GM19372 (cell line): ENCODE measurements around the gene AOC1.

ENCODE experiments used
- ATAC-seq: cut with Tn5 transposase; IDR thresholded peaks from one replicate; pipeline ENCODE4 v1.9.1; 2021; ENCODE audit warnings: mild to moderate bottlenecking, low read depth, moderate library complexity; ENCODE audit not compliant: unreplicated experiment

AOC1 gene

GRCh38 chr7:150830937-150831336 is 21.4 kb upstream of the AOC1 start:
- ATAC-seq = no peak

DNA sequence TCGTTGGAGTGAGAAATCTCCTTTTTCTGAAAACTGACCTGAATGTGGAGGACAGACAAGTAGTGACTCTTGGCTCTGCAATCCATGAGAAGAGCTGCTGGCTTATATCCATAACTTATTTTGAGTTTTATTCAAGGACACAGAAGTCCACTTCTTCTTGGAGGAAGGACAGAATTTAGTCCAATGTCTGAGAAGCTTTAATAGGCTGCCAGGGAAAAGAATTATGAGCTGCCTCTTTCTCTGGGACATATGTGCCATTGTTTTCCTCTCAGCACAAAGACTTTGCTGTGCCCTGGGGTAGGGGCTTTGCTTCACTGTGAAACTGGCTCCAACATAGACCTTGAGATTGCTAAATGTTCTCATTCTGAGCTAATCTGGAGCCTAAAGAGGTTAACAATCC is 20.5 kb upstream of the AOC1 start:
- ATAC-seq = no peak

- no peak for ATAC-seq
Observed at GRCh38 chr7:150835019-150835418, 17.3 kb upstream of the AOC1 start.

GRCh38 chr7:150835702-150836280 is 16.5 kb upstream of the AOC1 start:
- no peak for ATAC-seq

DNA sequence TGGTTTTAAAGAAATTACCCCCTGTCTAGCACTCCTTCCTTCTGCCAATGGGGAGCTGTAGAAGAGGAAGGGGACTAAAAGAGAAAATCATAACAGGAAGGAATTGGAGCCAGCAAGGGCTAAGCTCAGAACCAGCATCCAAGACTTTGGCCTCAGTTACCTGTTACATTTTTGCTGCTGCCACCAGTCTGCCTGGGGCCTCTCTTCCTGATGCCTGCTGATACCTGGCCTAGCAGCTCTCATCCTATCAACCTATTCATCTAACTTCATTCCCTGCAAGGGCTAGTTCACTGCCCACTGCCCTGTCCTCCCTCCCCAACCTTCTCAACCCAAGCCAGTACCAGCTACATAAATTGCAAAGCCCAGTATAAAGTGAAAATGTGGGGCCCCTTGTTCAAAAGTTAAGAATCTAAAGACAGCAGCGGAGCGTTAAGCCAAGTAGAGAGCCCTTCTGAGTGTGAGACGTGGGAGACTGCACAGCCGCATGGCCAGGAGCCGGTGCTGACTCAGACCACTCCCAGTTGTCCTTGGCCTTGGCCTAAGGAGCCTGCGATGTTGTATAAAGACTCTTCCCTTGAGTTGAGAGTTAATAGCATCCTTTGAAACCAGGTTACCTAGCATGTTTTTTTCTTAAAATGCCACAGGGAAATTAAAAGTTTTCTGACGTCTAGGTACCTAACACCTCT is 13.2 kb upstream of the AOC1 start:
- no peak for ATAC-seq

DNA sequence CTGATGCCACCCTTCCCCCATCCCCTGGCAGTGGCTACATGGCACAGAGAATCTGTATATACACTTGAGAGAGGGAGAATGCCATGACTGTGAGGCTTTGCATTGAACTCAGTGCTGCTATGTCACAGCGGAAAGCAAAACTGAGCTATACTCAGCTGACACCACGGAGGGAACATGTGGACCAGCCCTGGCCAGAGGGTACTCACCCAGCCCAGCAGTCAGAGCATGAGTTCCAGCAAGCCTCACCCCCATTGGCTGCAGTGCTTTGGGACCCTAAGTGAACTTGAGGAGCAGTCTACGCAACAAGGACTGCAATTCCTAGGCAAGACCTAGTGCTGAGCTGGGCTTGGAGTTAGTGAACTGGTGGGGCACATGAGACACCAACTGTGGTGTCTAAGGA is 10.3 kb upstream of the AOC1 start:
- ATAC-seq = no peak

GRCh38 chr7:150842716-150843115 is 9.6 kb upstream of the AOC1 start:
- no peak for ATAC-seq

GRCh38 chr7:150845421-150845861 is 6.9 kb upstream of the AOC1 start:
- no peak for ATAC-seq

- no peak for ATAC-seq
Observed at GRCh38 chr7:150846291-150847115, 5.8 kb upstream of the AOC1 start.

GRCh38 chr7:150847536-150847935 is 4.8 kb upstream of the AOC1 start:
- ATAC-seq = no peak

- no peak for ATAC-seq
Observed at GRCh38 chr7:150848111-150848510, 4.2 kb upstream of the AOC1 start.

DNA sequence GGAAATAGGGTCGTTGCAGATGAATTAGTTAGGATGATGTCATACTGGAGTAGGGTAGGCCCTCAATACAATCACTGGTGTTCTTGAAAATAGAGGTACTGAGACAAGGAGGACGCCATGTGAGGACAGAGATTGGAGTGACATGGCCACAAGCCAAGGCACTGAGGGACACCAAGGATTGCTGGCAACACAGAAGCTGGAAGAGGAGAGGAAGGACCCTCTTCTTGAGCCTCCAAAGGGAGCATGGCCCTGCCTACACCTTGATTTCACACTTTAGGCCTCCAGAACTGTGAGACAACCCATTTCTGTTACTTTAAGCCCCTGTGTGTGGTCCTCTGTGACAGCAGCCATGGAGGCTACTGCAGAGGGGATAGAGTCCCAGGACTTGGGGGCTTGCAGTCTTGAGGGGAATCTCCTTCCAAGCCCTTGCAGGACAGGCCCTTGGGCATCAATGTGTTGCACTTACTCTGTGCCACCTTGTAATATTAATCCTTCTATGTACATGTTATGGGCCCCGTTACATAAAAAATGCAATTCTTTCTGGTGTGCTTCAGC is 3.7 kb upstream of the AOC1 start:
- no peak for ATAC-seq

DNA sequence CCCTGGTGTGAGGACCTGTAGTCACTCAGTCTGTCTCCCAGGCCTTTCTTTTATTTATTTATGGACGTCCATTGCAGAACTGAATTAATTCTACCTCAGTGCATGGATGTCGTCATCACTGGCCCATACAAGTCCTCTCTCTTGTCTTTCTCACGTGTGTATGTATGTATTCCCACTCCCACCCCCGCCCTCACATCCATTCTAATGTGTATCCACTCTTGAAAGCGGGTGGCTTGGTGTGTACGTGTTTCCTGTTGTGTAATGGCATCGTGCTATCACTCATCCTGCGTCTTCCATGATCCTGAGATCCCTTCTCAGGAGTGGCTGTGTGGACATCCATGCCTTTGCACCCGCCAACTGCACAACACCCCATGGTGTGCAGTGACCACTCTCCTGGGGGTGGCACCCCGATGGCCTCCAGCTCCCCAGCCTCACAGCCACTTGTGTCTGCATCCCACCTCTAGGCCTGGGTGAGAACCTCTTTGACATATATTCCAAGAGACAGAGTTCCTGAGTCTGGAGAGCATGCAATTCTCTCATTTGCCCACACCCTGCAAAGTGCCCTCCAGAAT is 3.0 kb upstream of the AOC1 start:
- ATAC-seq = no peak

GRCh38 chr7:150850273-150850672 is 2.0 kb upstream of the AOC1 start:
- no peak for ATAC-seq

DNA sequence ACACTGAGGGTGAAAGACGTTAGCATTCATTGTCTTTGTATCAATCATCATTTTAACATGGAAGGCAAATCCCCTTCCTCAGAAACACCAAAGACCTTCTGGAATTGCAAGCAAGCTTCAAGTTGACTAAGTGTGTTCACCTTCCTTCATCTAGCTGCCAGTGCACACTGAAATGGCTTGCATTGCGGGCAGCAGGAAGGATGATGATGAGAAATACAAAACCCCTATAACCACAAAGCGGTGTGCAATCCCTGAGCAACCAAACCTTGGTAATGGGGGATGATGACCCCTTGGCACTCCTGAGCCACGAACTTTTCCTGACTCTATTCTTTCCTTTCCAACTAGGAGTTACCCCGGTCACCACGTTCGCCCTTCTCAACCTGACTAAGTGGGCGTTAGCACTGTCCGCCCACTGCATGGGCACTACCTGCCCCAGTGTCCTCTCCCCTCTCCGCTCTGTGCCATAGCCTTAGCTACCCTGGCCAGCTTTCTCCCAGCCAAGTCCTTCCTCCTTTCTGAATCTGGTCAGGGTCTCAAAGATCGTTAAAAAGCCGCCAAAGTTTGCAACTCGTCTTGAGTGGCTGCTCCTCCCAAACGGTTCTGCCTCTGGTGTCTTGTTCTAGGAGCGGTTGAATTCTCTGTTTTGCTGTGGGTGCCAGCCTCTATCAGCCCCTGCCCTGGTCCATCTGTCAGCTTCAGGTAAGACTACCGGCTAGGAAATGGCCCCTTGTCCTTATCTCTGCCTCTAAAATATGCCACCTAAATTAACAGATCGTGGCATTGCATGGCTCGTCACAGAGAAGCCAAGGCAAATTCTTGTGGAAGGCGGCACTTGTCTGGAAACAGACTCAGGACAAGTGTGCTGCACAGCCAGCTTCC is 586 bp upstream of the AOC1 start:
- ATAC-seq = no peak

- ATAC-seq = no peak
Observed at GRCh38 chr7:150854066-150855000, 2.0 kb downstream of the AOC1 start.

- no peak for ATAC-seq
Observed at GRCh38 chr7:150855046-150855445, 2.7 kb downstream of the AOC1 start.

GRCh38 chr7:150855476-150856302 is 3.4 kb downstream of the AOC1 start:
- ATAC-seq = no peak
